H9 (cell line): ENCODE results near the gene KRT1. TPM values are rescaled to one million over a fixed set of nuclear protein-coding genes. Genes with fewer than 3 reads are reported as not detected.

Experiments used
- DNase-seq: peaks from one replicate; pipeline ENCODE4 v3.0.0-alpha.2; 2017
- H2AFZ ChIP-seq: one replicate; pipeline ENCODE4 v1.6.1; 2013; ENCODE audit warnings: mild to moderate bottlenecking, low read length, control low read depth, moderate library complexity
- H2AK5ac ChIP-seq: 2 replicates; pipeline ENCODE4 v1.6.1; 2013; ENCODE audit warnings: low read length, control low read depth, mixed read lengths; ENCODE audit not compliant: insufficient read length
- H2BK120ac ChIP-seq: one replicate; pipeline ENCODE4 v1.6.1; 2013; ENCODE audit warnings: low read depth, mild to moderate bottlenecking, low read length, control low read depth, inconsistent platforms; ENCODE audit not compliant: poor library complexity, severe bottlenecking
- H2BK12ac ChIP-seq: 2 replicates; pipeline ENCODE4 v1.6.1; 2013; ENCODE audit warnings: low read length, control low read depth, mixed read lengths, low read depth; ENCODE audit not compliant: insufficient read length
- H2BK15ac ChIP-seq: 2 replicates; pipeline ENCODE4 v1.6.1; 2013; ENCODE audit warnings: low read depth, low read length, control low read depth
- H2BK20ac ChIP-seq: one replicate; pipeline ENCODE4 v1.6.1; 2013; ENCODE audit warnings: low read depth, mild to moderate bottlenecking, low read length, control low read depth, inconsistent platforms; ENCODE audit not compliant: poor library complexity, severe bottlenecking
- H2BK5ac ChIP-seq: 2 replicates; pipeline ENCODE4 v1.6.1; 2013; ENCODE audit warnings: low read length, control low read depth, mixed read lengths; ENCODE audit not compliant: insufficient read length
- H3K14ac ChIP-seq: 2 replicates; pipeline ENCODE4 v1.6.1; 2013; ENCODE audit warnings: low read length, control low read depth; ENCODE audit not compliant: insufficient read depth
- H3K18ac ChIP-seq: 2 replicates; pipeline ENCODE4 v1.6.1; 2013; ENCODE audit warnings: low read depth, mild to moderate bottlenecking, mixed read lengths, low read length, control low read depth; ENCODE audit not compliant: insufficient read length
- H3K23ac ChIP-seq: 2 replicates; pipeline ENCODE4 v1.6.1; 2013; ENCODE audit warnings: low read length, control low read depth, mixed read lengths, low read depth; ENCODE audit not compliant: insufficient read length
- H3K23me2 ChIP-seq: 2 replicates; pipeline ENCODE4 v1.6.1; 2013; ENCODE audit warnings: low read depth, mild to moderate bottlenecking, mixed read lengths, low read length, control low read depth; ENCODE audit not compliant: insufficient read length, poor library complexity, severe bottlenecking
- H3K27ac ChIP-seq: 2 replicates; pipeline ENCODE4 v1.5.1; 2013; ENCODE audit warnings: low read length, control low read depth, mixed read lengths, low read depth; ENCODE audit not compliant: insufficient read length
- H3K27me3 ChIP-seq: 2 replicates; pipeline ENCODE4 v1.6.1; 2013; ENCODE audit warnings: low read length, control low read depth, inconsistent platforms; ENCODE audit not compliant: insufficient read depth
- H3K4ac ChIP-seq: 2 replicates; pipeline ENCODE4 v1.6.1; 2013; ENCODE audit warnings: low read depth, mild to moderate bottlenecking, control low read depth, inconsistent platforms, low read length, moderate library complexity
- H3K4me1 ChIP-seq: 2 replicates; pipeline ENCODE4 v1.6.1; 2013; ENCODE audit warnings: low read length, control low read depth, inconsistent platforms; ENCODE audit not compliant: insufficient read depth
- H3K4me2 ChIP-seq: 2 replicates; pipeline ENCODE4 v1.6.1; 2013; ENCODE audit warnings: low read length, control low read depth, mixed read lengths; ENCODE audit not compliant: insufficient read length, insufficient read depth
- H3K56ac ChIP-seq: 2 replicates; pipeline ENCODE4 v1.6.1; 2013; ENCODE audit warnings: low read depth, mild to moderate bottlenecking, mixed read lengths, low read length, control low read depth; ENCODE audit not compliant: insufficient read length
- H3K79me1 ChIP-seq: 2 replicates; pipeline ENCODE4 v1.6.1; 2013; ENCODE audit warnings: low read depth, mild to moderate bottlenecking, moderate library complexity, low read length, control low read depth, inconsistent platforms; ENCODE audit not compliant: insufficient read depth, poor library complexity, severe bottlenecking
- H3K79me2 ChIP-seq: 2 replicates; pipeline ENCODE4 v1.6.1; 2013; ENCODE audit warnings: low read length, control low read depth, inconsistent platforms; ENCODE audit not compliant: insufficient read depth
- H3K9ac ChIP-seq: 2 replicates; pipeline ENCODE4 v1.6.1; 2013; ENCODE audit warnings: low read length, control low read depth, mixed read lengths; ENCODE audit not compliant: insufficient read length; ENCODE audit errors: extremely low read depth
- H3K9me3 ChIP-seq: one replicate; pipeline ENCODE4 v1.6.1; 2013; ENCODE audit warnings: low read depth, low read length, inconsistent platforms; ENCODE audit not compliant: control insufficient read depth
- H3T11ph ChIP-seq: one replicate; pipeline ENCODE4 v1.6.1; 2013; ENCODE audit warnings: mild to moderate bottlenecking, low read length, control low read depth, inconsistent platforms
- H4K20me1 ChIP-seq: one replicate; pipeline ENCODE4 v1.6.1; 2013; ENCODE audit not compliant: control insufficient read depth, insufficient read length, insufficient read depth
- H4K5ac ChIP-seq: 2 replicates; pipeline ENCODE4 v1.6.1; 2013; ENCODE audit warnings: low read depth, mild to moderate bottlenecking, mixed read lengths, low read length, control low read depth; ENCODE audit not compliant: insufficient read length
- H4K8ac ChIP-seq: replicated peaks from 2 replicates; pipeline ENCODE4 v1.6.1; 2013; ENCODE audit warnings: low read length, control low read depth, mixed read lengths, low read depth; ENCODE audit not compliant: insufficient read length
- H4K91ac ChIP-seq: 2 replicates; pipeline ENCODE4 v1.6.1; 2013; ENCODE audit warnings: low read depth, mild to moderate bottlenecking, moderate library complexity, mixed read lengths, low read length, control low read depth; ENCODE audit not compliant: insufficient read length
- H3K27ac Mint-ChIP-seq, 3 experiments: 2 replicates in 2 of 3; 3 replicates in 1 of 3; pipeline ENCODE4 v1.8.0; 2020 to 2021; ENCODE audit warnings: mixed read lengths in 3 of 3, mild to moderate bottlenecking in 1 of 3, moderate library complexity in 1 of 3
- H3K27me3 Mint-ChIP-seq: 2 replicates; pipeline ENCODE4 v1.8.0; 2021; ENCODE audit warnings: low read depth, mild to moderate bottlenecking, moderate library complexity, mixed read lengths
- H3K36me3 Mint-ChIP-seq, 3 experiments: 2 replicates in 2 of 3; 3 replicates in 1 of 3; pipeline ENCODE4 v1.8.0; 2020 to 2021; ENCODE audit warnings: low read depth in 3 of 3, mixed read lengths in 3 of 3; ENCODE audit not compliant: insufficient read depth in 1 of 3
- H3K4me1 Mint-ChIP-seq, 2 experiments: 2 replicates each; pipeline ENCODE4 v1.8.0; 2020; ENCODE audit warnings: mixed read lengths in 2 of 2
- H3K4me3 Mint-ChIP-seq, 2 experiments: 2 replicates in 1 of 2; 3 replicates in 1 of 2; pipeline ENCODE4 v1.8.0; 2020 to 2021; ENCODE audit warnings: mild to moderate bottlenecking in 2 of 2, mixed read lengths in 2 of 2, moderate library complexity in 1 of 2
- H3K9me3 Mint-ChIP-seq, 2 experiments: 2 replicates in 1 of 2; 3 replicates in 1 of 2; pipeline ENCODE4 v1.8.0; 2020; ENCODE audit warnings: mild to moderate bottlenecking in 2 of 2, mixed read lengths in 2 of 2, moderate library complexity in 1 of 2
- WGBS: extraction: QIAGEN DNeasy Blood & Tissue Kit; methylation state at CpG from one replicate; pipeline ENCODE4 v1.1.7; 2013; ENCODE audit warnings: missing lambda C conversion rate, low lambda C conversion rate, mixed read lengths; ENCODE audit not compliant: insufficient read length; ENCODE audit errors: extremely low coverage; 5-methylcytosine and 5-hydroxymethylcytosine counted together
- total RNA-seq: library from RNA; stranded (reverse); gene quantifications from 2 replicates; pipeline ENCODE4 v1.2.1, GENCODE V29; 2021
- TF ChIP-seq, protein P1 (sequence below): fragments of 200-600 bp; sonication (generic); conservative IDR thresholded peaks from 3 replicates; pipeline ENCODE4 v1.8.0; 2021; ENCODE audit warnings: antibody characterized with exemption, mild to moderate bottlenecking

The KRT1 gene
- total RNA-seq, 1 experiment from 2014 or later = not detected

DNA sequence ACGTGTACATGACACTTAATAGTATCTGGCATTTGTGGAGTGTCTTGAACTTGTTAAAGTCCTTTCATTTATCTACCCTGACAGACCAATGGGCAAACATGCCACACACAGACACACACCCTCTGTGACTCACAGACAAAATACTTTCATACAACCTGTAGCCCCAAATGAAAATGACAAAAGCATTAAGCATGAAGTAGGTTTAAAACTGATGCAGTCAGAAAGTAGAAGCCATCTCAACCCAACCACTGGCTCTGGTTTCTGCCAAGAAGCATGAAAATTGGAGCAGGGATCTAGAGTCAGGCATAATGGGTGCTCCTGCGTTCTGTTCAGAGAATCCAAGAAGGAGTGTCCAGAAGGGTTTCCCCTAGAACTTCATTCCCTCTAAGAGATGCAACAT is 46.2 kb upstream of the KRT1 start:
- TF ChIP-seq, protein P1, sequence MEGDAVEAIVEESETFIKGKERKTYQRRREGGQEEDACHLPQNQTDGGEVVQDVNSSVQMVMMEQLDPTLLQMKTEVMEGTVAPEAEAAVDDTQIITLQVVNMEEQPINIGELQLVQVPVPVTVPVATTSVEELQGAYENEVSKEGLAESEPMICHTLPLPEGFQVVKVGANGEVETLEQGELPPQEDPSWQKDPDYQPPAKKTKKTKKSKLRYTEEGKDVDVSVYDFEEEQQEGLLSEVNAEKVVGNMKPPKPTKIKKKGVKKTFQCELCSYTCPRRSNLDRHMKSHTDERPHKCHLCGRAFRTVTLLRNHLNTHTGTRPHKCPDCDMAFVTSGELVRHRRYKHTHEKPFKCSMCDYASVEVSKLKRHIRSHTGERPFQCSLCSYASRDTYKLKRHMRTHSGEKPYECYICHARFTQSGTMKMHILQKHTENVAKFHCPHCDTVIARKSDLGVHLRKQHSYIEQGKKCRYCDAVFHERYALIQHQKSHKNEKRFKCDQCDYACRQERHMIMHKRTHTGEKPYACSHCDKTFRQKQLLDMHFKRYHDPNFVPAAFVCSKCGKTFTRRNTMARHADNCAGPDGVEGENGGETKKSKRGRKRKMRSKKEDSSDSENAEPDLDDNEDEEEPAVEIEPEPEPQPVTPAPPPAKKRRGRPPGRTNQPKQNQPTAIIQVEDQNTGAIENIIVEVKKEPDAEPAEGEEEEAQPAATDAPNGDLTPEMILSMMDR = no peak
- H3K27me3 ChIP-seq = no peaks in the 10 kb centered on the region
- no peaks in the 10 kb centered on the region for H3K79me2 ChIP-seq
- Mint-ChIP-seq H3K9me3 (peaks cover 2 to 5% of the 10 kb centered on the region in 2 experiments; a peak in 3 of 5 replicates), H3K27me3 (peaks cover 43% of the 10 kb centered on the region), H3K27ac (no peak overlapping the region), H3K4me1 (peaks cover 0 to 3% of the 10 kb centered on the region in 2 experiments; a peak in 2 of 4 replicates), H3K36me3 (no peaks in the 10 kb centered on the region), H3K4me3 (no peak overlapping the region)
- no peak overlapping the region for H3K9ac ChIP-seq
- no CpG with 5 or more reads among the region's 2 CpGs for WGBS
- H3K14ac ChIP-seq = no peak overlapping the region
- H3K23ac ChIP-seq = no peak overlapping the region
- no peak overlapping the region for H3K4me2 ChIP-seq
- H3K79me1 ChIP-seq = no peaks in the 10 kb centered on the region
- H3K18ac ChIP-seq = no peak overlapping the region
- no peaks in the 10 kb centered on the region for H3K4me1 ChIP-seq
- H3K27ac ChIP-seq = no peak overlapping the region
- H2AFZ ChIP-seq = no peak overlapping the region
- H2BK20ac ChIP-seq = no peak overlapping the region
- H2BK5ac ChIP-seq = no peak overlapping the region
- H4K8ac ChIP-seq = no peak overlapping the region
- H3K4ac ChIP-seq = no peak overlapping the region
- no peaks in the 10 kb centered on the region for H3K9me3 ChIP-seq
- H2AK5ac ChIP-seq = no peak overlapping the region
- H4K20me1 ChIP-seq = no peaks in the 10 kb centered on the region
- no peak overlapping the region for H2BK15ac ChIP-seq
- DNase-seq = no peak
- no peak overlapping the region for H2BK12ac ChIP-seq
- H3K23me2 ChIP-seq = no peaks in the 10 kb centered on the region
- H3T11ph ChIP-seq = no peak overlapping the region
- H4K91ac ChIP-seq = no peak overlapping the region
- no peak overlapping the region for H2BK120ac ChIP-seq
- H4K5ac ChIP-seq = no peak overlapping the region
- H3K56ac ChIP-seq = no peak overlapping the region
